ENCODE results near the gene FMN1.

DNA sequence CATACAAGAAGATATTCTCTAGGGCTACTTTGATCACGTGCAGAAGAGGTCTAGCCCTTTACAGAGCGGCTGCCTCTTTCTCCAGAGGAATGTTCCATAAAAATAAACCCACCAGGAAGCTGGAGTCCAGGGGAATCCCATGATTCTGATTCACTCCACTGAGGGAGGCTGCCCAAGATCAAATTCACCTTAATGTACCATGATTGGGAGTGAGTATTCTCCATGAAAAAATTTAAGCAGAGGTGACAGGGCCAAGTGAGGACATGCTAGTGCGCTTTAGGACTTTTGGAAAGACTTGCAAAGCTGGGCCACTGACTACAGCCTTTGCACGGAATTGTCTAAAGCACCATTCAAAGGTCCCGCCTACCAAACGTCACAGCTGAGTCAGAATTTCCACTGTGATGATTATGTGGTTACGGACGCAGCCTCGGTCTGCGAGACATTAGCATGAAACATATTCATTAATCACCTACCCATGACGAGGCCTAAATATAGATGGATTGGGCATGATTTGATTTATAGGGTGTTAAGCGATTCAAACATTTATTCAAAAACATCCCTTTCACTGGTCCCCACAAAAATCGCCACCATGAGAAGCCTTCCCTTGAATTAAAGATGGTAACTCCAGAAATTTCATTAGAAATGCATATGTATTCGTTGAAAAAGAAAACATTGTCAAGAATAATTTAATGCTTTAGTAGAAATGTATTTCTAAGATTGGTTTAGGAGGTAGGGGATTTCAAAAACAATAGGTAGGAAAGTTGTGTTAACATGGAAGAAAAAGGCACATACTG is 324.1 kb downstream of the FMN1 start:
- TF ChIP-seq TAF1 (IDR thresholded peaks at IDR 0.05; ENCODE audit: borderline replicate concordance, low read depth, low read length) = no peak
- TF ChIP-seq POLR2A (IDR thresholded peaks at IDR 0.05; ENCODE audit: low read depth, low read length) = no peak
- no peak for TF ChIP-seq POLR2AphosphoS5 (IDR thresholded peaks at IDR 0.05; ENCODE audit: low read depth, low read length)

Data from GM12892 (cell line).